Psoas muscle (tissue), 8 donors: ENCODE measurements around the gene TRAF3. TPM values are rescaled to one million over a fixed set of nuclear protein-coding genes. Genes with fewer than 3 reads are reported as not detected.

Source experiments
- ATAC-seq, 4 donors: fragments of 200-7000 bp; cut with Tn5 transposase; one replicate each; pipeline ENCODE4 v1.9.1; 2020; ENCODE audit warnings: moderate library complexity in 3 of 4, mild to moderate bottlenecking in 2 of 4
- DNase-seq, 2 donors: peaks; one replicate each; pipeline ENCODE4 v3.0.0-alpha.2; 2020
- H3K27ac ChIP-seq: fragments of 200-600 bp; one replicate; pipeline ENCODE4 v1.8.0; 2022
- H3K27me3 ChIP-seq, 3 donors: fragments of 200-600 bp in 1 of 3; one replicate each; pipeline versions ENCODE4 v1.6.1 to v1.8.0; 2013 to 2022; ENCODE audit warnings: low read length in 2 of 3, mild to moderate bottlenecking in 2 of 3, moderate library complexity in 1 of 3; ENCODE audit not compliant: insufficient read depth in 3 of 3
- H3K36me3 ChIP-seq, 2 donors: fragments of 200-600 bp in 1 of 2; one replicate each; pipeline versions ENCODE4 v1.6.1 to v1.8.0; 2013 to 2022; ENCODE audit warnings: low read depth in 1 of 2, mild to moderate bottlenecking in 1 of 2, moderate library complexity in 1 of 2; ENCODE audit not compliant: insufficient read depth in 1 of 2
- H3K4me1 ChIP-seq: fragments of 200-600 bp; one replicate; pipeline ENCODE4 v1.8.0; 2022
- H3K4me3 ChIP-seq: fragments of 200-600 bp; one replicate; pipeline ENCODE4 v1.8.0; 2022; ENCODE audit warnings: mild to moderate bottlenecking
- H3K9me3 ChIP-seq: fragments of 200-600 bp; one replicate; pipeline ENCODE4 v1.8.0; 2022
- WGBS, 3 donors: extraction: QIAGEN DNeasy Blood & Tissue Kit; methylation state at CpG; one replicate each; pipeline versions ENCODE4 v1.1.6 to v1.1.7; 2013; 5-methylcytosine and 5-hydroxymethylcytosine counted together
- intact Hi-C, 2 donors: fragments of 100-400 bp; cut with DNase I; formaldehyde crosslinking; loops; one replicate each; pipeline versions ENCODE4 v1.11.0 to v1.14.2; 2022
- polyA plus RNA-seq, 3 donors: library from polyadenylated mRNA; stranded (reverse); fragments of 200-250 nt; gene quantifications; one replicate each; pipeline ENCODE4 v1.2.3, GENCODE V29; 2013
- total RNA-seq, 4 donors: library from RNA; stranded (reverse); fragmentation: NEBNext Ultra II Directional in 2 of 4; extraction: Animal tissue kit (Norgen Biotek cat#: 25700) in 2 of 4; gene quantifications; one replicate each; pipeline versions ENCODE4 v1.2.1 to v1.2.4, GENCODE V29; 2021 to 2023
- TF ChIP-seq, protein P1 (sequence below): fragments of 200-600 bp; IDR thresholded peaks from one replicate; pipeline ENCODE4 v1.8.0; 2022; ENCODE audit warnings: antibody characterized with exemption
- donor health status: healthy with polysubstance abuse.
- donor health status: DM: no; HTN: no; CAD: no; lungs with moderate emphysema.
- donor health status: Bipolar disorder and iron deficiency.
- donor health status: healthy.
- donor health status: DM: yes; HTN: yes; CAD: no.
- donor health status: DM: no; HTN: no; CAD: no.
- donor health status: DM: no; HTN: no; CAD: no.
- donor health status: DM: yes; HTN: yes; CAD: no.

The TRAF3 gene
- total and polyA plus RNA-seq, 7 donors = 3.3 to 16.3 (median 8.1) TPM

GRCh38 chr14:102917056-102917385, 139.8 kb downstream of the TRAF3 start:
- Histone ChIP-seq H3K27ac (no peak overlapping the region), H3K4me1 (no peaks in the 10 kb centered on the region), H3K9me3 (no peaks in the 10 kb centered on the region), H3K36me3 (no peaks in the 10 kb centered on the region), H3K4me3 (no peak overlapping the region), H3K27me3 (peaks cover 0 to 6% (median 0%) of the 10 kb centered on the region in 3 donors)
- ATAC-seq (peak in 1 of 4 donors; percentile 9), DNase-seq (peak in 1 of 2 donors; percentile 31)
- WGBS, 3 donors = 93 to 95% (median 95%) methylated on average over 6 of the region's 6 CpGs
- TF ChIP-seq, protein P1, sequence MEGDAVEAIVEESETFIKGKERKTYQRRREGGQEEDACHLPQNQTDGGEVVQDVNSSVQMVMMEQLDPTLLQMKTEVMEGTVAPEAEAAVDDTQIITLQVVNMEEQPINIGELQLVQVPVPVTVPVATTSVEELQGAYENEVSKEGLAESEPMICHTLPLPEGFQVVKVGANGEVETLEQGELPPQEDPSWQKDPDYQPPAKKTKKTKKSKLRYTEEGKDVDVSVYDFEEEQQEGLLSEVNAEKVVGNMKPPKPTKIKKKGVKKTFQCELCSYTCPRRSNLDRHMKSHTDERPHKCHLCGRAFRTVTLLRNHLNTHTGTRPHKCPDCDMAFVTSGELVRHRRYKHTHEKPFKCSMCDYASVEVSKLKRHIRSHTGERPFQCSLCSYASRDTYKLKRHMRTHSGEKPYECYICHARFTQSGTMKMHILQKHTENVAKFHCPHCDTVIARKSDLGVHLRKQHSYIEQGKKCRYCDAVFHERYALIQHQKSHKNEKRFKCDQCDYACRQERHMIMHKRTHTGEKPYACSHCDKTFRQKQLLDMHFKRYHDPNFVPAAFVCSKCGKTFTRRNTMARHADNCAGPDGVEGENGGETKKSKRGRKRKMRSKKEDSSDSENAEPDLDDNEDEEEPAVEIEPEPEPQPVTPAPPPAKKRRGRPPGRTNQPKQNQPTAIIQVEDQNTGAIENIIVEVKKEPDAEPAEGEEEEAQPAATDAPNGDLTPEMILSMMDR = no peak
- intact Hi-C loops = loop anchor here (5.0 to 10.0 kb wide), 3 partner anchors 142 to 392 kb away; partner anchors contain the start of gene TRAF3 (in 1 of the 2)

GRCh38 chr14:102917469-102918211, 140.4 kb downstream of the TRAF3 start:
- no peaks in the 10 kb centered on the region for H3K4me1 ChIP-seq
- H3K27me3 ChIP-seq = peaks cover 0 to 13% (median 0%) of the 10 kb centered on the region in 3 donors
- H3K4me3 ChIP-seq = no peak overlapping the region
- no peaks in the 10 kb centered on the region for H3K9me3 ChIP-seq
- TF ChIP-seq, protein P1 = peak; percentile 54
- H3K27ac ChIP-seq = no peak overlapping the region
- intact Hi-C loops = loop anchor here (1.0 to 10.0 kb wide), 6 partner anchors 33 to 393 kb away; partner anchors contain the start of gene TRAF3 (in 2 of the 2)
- 30 to 35% (median 35%) methylated on average over 12 of the region's 12 CpGs for WGBS, 3 donors
- H3K36me3 ChIP-seq = no peaks in the 10 kb centered on the region
- DNase-seq = peak; percentile 57 to 76
- peak in 3 of 4 donors; percentile 53 to 76 (median 61) for ATAC-seq

DNA sequence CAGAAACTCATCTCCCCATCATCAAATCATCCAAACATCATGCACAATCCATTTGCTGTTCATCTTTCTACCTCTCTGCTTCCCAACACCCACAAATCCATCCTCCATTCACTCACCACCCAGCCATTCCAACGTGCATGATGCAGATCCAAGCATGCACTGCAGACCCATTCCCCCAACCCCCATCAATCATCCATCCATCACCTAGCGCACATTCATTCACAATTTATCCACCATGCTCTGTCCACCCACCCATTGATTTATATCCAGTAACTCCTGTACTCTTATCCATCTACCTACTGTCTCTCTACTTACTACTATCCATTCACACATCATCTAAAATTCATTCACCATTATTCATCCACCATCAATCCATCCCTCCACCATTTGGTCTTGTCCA, 141.2 kb downstream of the TRAF3 start:
- H3K4me3 ChIP-seq = no peak overlapping the region
- ATAC-seq (no peak), DNase-seq (no peak)
- 54 to 61% (median 56%) methylated on average over 2 of the region's 2 CpGs for WGBS, 3 donors
- no peak overlapping the region for H3K27ac ChIP-seq
- no peaks in the 10 kb centered on the region for H3K4me1 ChIP-seq
- H3K9me3 ChIP-seq = no peaks in the 10 kb centered on the region
- intact Hi-C loops = loop anchor here (1.0 to 10.0 kb wide), 6 partner anchors 32 to 394 kb away; partner anchors contain the start of gene TRAF3 (in 2 of the 2)
- TF ChIP-seq, protein P1 = no peak
- peaks cover 0 to 21% (median 6%) of the 10 kb centered on the region in 3 donors for H3K27me3 ChIP-seq
- H3K36me3 ChIP-seq = no peaks in the 10 kb centered on the region

- TF ChIP-seq, protein P1 = no peak
- DNase-seq = no peak
- Histone ChIP-seq H3K9me3 (no peaks in the 10 kb centered on the region), H3K36me3 (no peaks in the 10 kb centered on the region), H3K27me3 (peaks cover 0 to 41% (median 10%) of the 10 kb centered on the region in 3 donors), H3K4me1 (no peaks in the 10 kb centered on the region), H3K27ac (no peak overlapping the region), H3K4me3 (no peak overlapping the region)
- no peak for ATAC-seq
- 93 to 97% (median 96%) methylated on average over 5 of the region's 5 CpGs for WGBS, 3 donors
- intact Hi-C loops = no loop called here
These were observed 143.2 kb downstream of the TRAF3 start for GRCh38 chr14:102920273-102920997.
